ENCODE data around the gene GKN1.

GKN1 gene

GRCh38 chr2:68964282-68964681, 10.2 kb upstream of the GKN1 start:
- no peak for DNase-seq

- no peak for DNase-seq
These were observed 6.2 kb upstream of the GKN1 start for GRCh38 chr2:68968221-68968620.

- no peak for DNase-seq
These were observed 4.5 kb upstream of the GKN1 start for GRCh38 chr2:68969736-68970490.

- no peak for DNase-seq
These were observed 3.7 kb upstream of the GKN1 start for GRCh38 chr2:68970566-68971265.

- DNase-seq = no peak
These were observed 2.7 kb upstream of the GKN1 start for GRCh38 chr2:68971591-68972231.

- no peak for DNase-seq
These were observed 670 bp downstream of the GKN1 start for GRCh38 chr2:68974946-68975665.

- DNase-seq = no peak
These were observed 1.4 kb downstream of the GKN1 start for GRCh38 chr2:68975844-68976243.

- no peak for DNase-seq
These were observed 3.0 kb downstream of the GKN1 start for GRCh38 chr2:68977453-68977852.

GRCh38 chr2:68978098-68978497, 3.7 kb downstream of the GKN1 start:
- no peak for DNase-seq

GRCh38 chr2:68980956-68981355, 6.5 kb downstream of the GKN1 start:
- no peak for DNase-seq

- no peak for DNase-seq
These were observed 12.6 kb downstream of the GKN1 start for GRCh38 chr2:68987021-68987503.

- no peak for DNase-seq
These were observed 14.6 kb downstream of the GKN1 start for GRCh38 chr2:68989035-68989434.

- no peak for DNase-seq
These were observed 17.9 kb downstream of the GKN1 start for GRCh38 chr2:68992341-68992740.

- no peak for DNase-seq
These were observed 18.5 kb downstream of the GKN1 start for GRCh38 chr2:68992933-68993332.

- no peak for DNase-seq
These were observed 19.2 kb downstream of the GKN1 start for GRCh38 chr2:68993660-68994059.

- no peak for DNase-seq
These were observed 20.4 kb downstream of the GKN1 start for GRCh38 chr2:68994864-68995263.

GRCh38 chr2:68995916-68996315, 21.5 kb downstream of the GKN1 start:
- DNase-seq = no peak

GRCh38 chr2:68997401-68997800, 23.0 kb downstream of the GKN1 start:
- no peak for DNase-seq

- DNase-seq = no peak
These were observed 27.4 kb downstream of the GKN1 start for GRCh38 chr2:69001879-69002278.

- no peak for DNase-seq
These were observed 29.3 kb downstream of the GKN1 start for GRCh38 chr2:69003731-69004130.

- no peak for DNase-seq
These were observed 32.7 kb downstream of the GKN1 start for GRCh38 chr2:69007169-69007568.

GRCh38 chr2:69007603-69008002, 33.2 kb downstream of the GKN1 start:
- no peak for DNase-seq
